Measurements from ENCODE around the gene PHF20. TPM values are rescaled to one million over a fixed set of nuclear protein-coding genes. Genes with fewer than 3 reads are reported as not detected.

The PHF20 gene
- total and polyA plus RNA-seq, 2 of the 13 experiments (the other 11 are each of a cell fraction or from before 2014, with no cell fraction given): 22.8 to 34.1 TPM

DNA sequence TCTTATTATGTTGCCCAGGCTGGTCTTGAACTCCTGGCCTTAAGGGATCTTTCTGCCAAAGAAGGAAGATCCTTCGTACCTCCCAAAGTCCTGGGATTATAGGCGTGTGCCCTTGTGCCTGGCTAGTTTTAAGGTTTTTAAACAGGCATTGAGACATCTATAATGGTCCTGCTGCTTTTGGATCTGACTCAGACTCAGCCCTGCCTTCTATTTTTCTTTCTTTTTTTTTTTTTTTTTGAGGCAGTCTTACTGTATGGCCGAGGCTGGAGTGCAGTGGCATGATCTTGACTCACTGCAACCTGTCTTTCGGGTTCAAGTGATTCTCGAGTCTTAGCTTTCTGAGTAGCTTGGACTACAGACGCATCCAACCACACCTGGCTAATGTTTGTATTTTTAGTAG lies 73.7 kb downstream of the PHF20 start (continued):
- no peak for TF ChIP-seq SIN3B (IDR thresholded peaks at IDR 0.05; ENCODE audit: low read length)
- no peak for TF ChIP-seq ZFX (CRISPR knock-in tag; IDR thresholded peaks at IDR 0.05; ENCODE audit: low read depth)
- TF ChIP-seq, protein P1, sequence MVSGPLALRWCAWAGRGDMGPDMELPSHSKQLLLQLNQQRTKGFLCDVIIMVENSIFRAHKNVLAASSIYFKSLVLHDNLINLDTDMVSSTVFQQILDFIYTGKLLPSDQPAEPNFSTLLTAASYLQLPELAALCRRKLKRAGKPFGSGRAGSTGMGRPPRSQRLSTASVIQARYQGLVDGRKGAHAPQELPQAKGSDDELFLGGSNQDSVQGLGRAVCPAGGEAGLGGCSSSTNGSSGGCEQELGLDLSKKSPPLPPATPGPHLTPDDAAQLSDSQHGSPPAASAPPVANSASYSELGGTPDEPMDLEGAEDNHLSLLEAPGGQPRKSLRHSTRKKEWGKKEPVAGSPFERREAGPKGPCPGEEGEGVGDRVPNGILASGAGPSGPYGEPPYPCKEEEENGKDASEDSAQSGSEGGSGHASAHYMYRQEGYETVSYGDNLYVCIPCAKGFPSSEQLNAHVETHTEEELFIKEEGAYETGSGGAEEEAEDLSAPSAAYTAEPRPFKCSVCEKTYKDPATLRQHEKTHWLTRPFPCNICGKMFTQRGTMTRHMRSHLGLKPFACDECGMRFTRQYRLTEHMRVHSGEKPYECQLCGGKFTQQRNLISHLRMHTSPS (CRISPR knock-in tag; IDR thresholded peaks at IDR 0.05; ENCODE audit: low read depth): no peak
- no peak for TF ChIP-seq GMEB2 (CRISPR knock-in tag; IDR thresholded peaks at IDR 0.05; ENCODE audit: low read depth)
- TF ChIP-seq ZNF816 (CRISPR knock-in tag; IDR thresholded peaks at IDR 0.05; ENCODE audit: borderline replicate concordance): no peak

DNA sequence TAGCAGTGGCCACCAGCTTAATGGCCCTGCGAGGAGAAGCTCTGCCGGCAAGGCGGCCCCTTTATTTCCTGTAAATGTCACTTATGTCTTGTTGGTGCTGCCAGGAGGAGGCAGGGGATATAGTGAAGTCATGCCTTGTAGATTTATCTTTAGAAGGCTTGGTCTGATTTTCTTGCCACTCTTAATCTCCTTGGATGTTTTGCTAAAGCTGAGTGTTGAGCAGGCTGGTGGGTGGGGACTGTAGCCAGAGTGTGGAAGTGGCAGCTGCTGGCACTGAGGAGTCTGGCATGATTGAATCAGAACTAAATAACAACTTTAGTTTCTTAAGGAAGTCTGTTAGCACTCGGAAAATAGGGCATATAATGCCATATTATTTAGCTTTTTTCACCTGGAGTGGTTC lies 77.9 kb downstream of the PHF20 start:
- H3K27ac ChIP-seq (ENCODE audit: extremely low read length, insufficient read depth, low read length): no peak overlapping the region
- intact Hi-C loops (cut with micrococcal nuclease; ENCODE audit: unreplicated experiment): no loop called here
- no peak for TF ChIP-seq ATAD3A (CRISPR knock-in tag; IDR thresholded peaks at IDR 0.05)
- no peak for TF ChIP-seq ZSCAN31 (CRISPR knock-in tag; IDR thresholded peaks at IDR 0.05; ENCODE audit: low read depth)
- no peak for TF ChIP-seq SRF (IDR thresholded peaks at IDR 0.05; ENCODE audit: low read depth, low read length)
- TF ChIP-seq HNRNPL (IDR thresholded peaks at IDR 0.05; ENCODE audit: low read depth, low read length): no peak
- no peak for TF ChIP-seq ISL2 (CRISPR knock-in tag; IDR thresholded peaks at IDR 0.05)
- TF ChIP-seq ZUFSP (CRISPR knock-in tag; IDR thresholded peaks at IDR 0.05; ENCODE audit: borderline replicate concordance): no peak
- TF ChIP-seq KMT2B (CRISPR knock-in tag; IDR thresholded peaks at IDR 0.05): no peak
- no peak for TF ChIP-seq ISX (CRISPR knock-in tag; conservative IDR thresholded peaks at IDR 0.05)
- no peak for TF ChIP-seq ZNF256 (CRISPR knock-in tag; conservative IDR thresholded peaks at IDR 0.05)
- no peak for TF ChIP-seq ZNF468 (CRISPR knock-in tag; IDR thresholded peaks at IDR 0.05)

More for the DNA sequence above, 77.9 kb downstream of the PHF20 start:
- peaks cover 6% of the 10 kb centered on the region for H3K4me1 ChIP-seq (ENCODE audit: insufficient read depth, low read length)
- DNase-seq (ENCODE audit: low spot score): no peak
- no peaks in the 10 kb centered on the region for H3K9me3 ChIP-seq (ENCODE audit: low read length)
- no peak for FAIRE-seq
- H2AFZ ChIP-seq (ENCODE audit: low read length): no peak overlapping the region
- no peaks in the 10 kb centered on the region for H3K27me3 ChIP-seq (ENCODE audit: control insufficient read depth in 1 of 2, insufficient read depth in 2 of 2, low read length in 2 of 2)
- in situ Hi-C loops (cut with HindIII; ENCODE audit: extremely low pct_ligation_motif_present, low pct_unique_long_range_greater_than_20kb): no loop called here
- H3K36me3 ChIP-seq (replicated peaks in 1 of 2; ENCODE audit: control insufficient read depth in 1 of 2, insufficient read depth in 2 of 2, low read length in 2 of 2): peaks cover 17 to 28% of the 10 kb centered on the region in 2 experiments
- no TSS peak for BruUV-seq (replicated peaks)
- CTCF ChIA-PET (ENCODE audit: low intra/inter-chr PET ratio, low total read pairs): no interaction called here
- no peak overlapping the region for H3K4me3 ChIP-seq (replicated peaks in 1 of 3; ENCODE audit: insufficient read depth in 1 of 3, low read depth in 2 of 3, low read length in 3 of 3)
- no peaks in the 10 kb centered on the region for H3K79me2 ChIP-seq (ENCODE audit: insufficient read depth, low read length)
- no peaks in the 10 kb centered on the region for H4K20me1 ChIP-seq (ENCODE audit: insufficient read depth, low read length)
- POLR2A ChIA-PET: interaction anchor here (0.5 to 1.7 kb wide), 3 partner anchors 9 to 107 kb away, joined by 3 to 6 read pairs (median 3); partner anchors contain the start of gene RBM39
- no peak overlapping the region for H3K9ac ChIP-seq (ENCODE audit: insufficient read depth, low read depth, low read length)
- WGBS (ENCODE audit: low lambda C conversion rate): 88% methylated on average over 4 of the region's 4 CpGs
- ATAC-seq: no peak
- no peak overlapping the region for H3K4me2 ChIP-seq (ENCODE audit: low read depth, low read length)
